NCI-H345 treated with DMSO at 0.1 percent for 48 hours (cell line): ENCODE measurements around the gene SOS1.
"Not testable (repeated sequence)": the region's sequence is repeated elsewhere in the genome, so short reads cannot be mapped to it uniquely, and the experiment has no call there.

Source experiments
- DNase-seq: peaks from one replicate; lab custom pipeline; 2025; ENCODE audit not compliant: unreplicated experiment; lab: John Stamatoyannopoulos, UW

Gene SOS1

DNA sequence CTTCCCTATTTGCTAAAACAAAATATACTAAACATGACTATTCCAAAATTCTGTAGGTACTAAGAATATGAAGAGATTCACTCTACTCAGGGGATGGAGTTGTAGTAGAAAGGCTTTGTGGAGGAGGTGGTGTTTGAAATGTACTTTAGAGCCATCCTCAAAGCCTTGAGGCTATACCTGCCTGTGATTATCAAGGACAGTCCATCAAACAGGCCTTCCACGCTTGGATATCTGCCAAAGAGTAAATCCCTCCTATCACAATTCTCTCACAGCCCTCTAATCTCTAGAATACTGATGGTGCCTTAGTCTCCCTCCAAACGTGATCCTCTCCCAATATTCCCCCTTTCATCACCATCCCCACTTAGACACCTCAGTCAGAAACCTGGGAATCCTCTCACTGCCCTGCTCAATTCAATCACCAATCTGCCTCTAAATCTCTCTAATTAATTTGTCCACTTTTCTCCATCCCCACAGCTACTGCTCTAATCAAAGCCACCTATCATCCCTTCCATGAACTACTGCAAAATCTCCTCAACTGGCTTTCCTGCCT lies 13.1 kb downstream of the SOS1 start:
- peak; percentile 40 for DNase-seq

GRCh38 chr2:39107156-39107555 lies 13.7 kb downstream of the SOS1 start:
- peak; percentile 13 for DNase-seq

DNA sequence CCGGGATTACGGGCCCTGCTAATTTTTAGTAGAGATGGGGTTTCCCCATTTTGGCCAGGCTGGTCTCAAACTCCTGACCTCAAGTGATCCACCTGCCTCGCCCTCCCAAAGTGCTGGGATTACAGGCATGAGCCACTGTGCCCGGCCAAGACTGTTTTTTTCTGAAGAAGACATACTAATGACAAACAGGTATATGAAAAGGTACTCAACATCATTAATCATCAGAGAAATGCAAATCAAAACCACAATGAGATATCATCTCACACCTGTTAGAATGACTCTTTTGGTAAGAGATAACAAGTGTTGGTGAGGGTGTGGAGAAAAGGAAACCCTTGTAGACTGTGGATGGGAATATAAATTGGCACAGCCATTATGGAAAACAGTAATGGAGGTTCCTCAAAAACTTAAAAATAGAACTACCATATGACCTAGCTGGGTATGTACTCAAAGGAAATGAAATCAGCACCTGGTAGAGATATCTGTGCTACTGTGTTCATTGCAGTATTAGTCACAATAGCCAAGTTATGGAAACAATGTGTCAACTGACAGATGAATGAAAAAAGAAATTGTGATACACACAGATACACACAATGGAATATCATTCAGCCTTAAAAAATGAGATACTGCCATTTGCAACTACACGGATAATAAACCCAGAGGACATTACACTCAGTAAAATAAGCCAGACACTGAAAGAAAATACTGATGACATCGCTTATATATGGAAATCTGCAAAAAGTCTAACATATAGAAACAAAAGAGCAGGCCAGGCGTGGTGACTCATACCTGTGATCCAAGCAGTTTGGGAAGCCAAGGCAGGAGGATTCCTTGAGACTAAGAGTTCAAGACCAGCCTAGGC lies 20.8 kb downstream of the SOS1 start:
- DNase-seq, result no peak

GRCh38 chr2:39099310-39099869 lies 21.5 kb downstream of the SOS1 start:
- DNase-seq, result peak; percentile 31

- no peak for DNase-seq
Measured at GRCh38 chr2:39095624-39096023, 25.2 kb downstream of the SOS1 start.

- DNase-seq, result no peak
Measured at GRCh38 chr2:39094717-39095363, 26.0 kb downstream of the SOS1 start.

GRCh38 chr2:39093218-39093898 lies 27.5 kb downstream of the SOS1 start:
- no peak for DNase-seq

GRCh38 chr2:39091543-39091942 lies 29.3 kb downstream of the SOS1 start:
- DNase-seq, result no peak

GRCh38 chr2:39091063-39091462 lies 29.8 kb downstream of the SOS1 start:
- no peak for DNase-seq

GRCh38 chr2:39080152-39080551 lies 40.7 kb downstream of the SOS1 start:
- DNase-seq, result no peak

DNA sequence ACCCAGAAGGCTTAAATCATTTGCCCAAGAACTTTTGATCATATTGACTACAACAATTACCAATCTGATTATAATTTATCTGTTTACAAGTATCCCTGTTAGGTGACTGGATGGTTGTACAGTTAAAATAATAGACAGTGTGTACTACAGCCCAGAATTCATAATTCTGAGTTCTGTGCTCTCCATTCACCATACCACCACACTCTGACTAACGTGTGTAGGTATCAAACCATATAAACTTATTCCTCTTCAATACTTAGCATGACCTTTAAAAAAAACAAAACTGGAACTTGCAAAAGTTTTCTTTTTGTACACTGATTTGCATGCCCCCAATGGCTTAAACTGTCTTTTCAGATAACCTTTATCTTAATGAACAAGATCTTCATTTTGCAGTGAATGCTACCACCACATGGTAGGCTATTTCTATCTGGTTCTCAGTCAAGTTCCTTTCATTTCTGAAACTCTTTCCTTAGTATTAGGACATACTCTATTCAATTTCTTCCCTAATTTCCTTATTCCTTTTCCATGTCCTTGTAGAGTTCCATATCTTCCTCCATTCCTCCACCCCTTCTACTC lies 50.9 kb downstream of the SOS1 start:
- no peak for DNase-seq

DNA sequence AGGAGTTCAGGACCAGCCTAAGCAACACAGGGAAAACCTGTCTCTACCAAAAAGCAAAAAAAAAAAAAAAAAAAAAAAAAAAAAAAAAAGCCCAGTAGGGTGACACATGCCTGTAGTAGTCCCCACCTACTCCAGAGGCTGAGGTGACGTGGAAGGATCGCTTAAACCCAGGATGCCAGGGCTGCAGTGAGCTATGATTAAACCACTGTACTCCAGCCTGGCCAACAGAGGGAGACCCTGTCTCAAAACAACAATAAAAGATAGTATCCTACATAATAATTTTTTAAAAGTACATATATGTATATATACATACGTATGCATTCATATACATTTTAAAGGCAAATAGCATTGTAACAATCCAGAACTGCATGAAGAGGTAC lies 51.7 kb downstream of the SOS1 start:
- no peak for DNase-seq

- DNase-seq, result no peak
Measured at GRCh38 chr2:39068299-39069135, 52.3 kb downstream of the SOS1 start.

DNA sequence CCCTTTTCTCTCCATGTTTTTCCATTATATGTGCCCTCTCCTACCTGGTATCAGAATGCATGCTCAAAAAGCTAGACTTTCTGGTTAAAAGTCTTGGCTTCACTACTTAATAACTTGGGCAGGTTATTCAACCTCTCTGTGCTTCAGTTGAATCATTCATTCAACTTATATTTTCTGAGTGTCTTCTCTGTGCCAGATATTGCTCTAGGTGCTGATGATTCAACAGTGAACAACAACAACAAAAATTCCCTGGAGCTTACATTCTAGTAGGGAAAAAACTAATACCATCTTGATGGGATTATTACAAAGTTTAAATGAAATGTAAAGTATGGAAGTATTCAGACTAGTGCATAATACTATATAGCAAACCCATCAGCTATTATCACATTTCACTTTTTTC lies 55.2 kb downstream of the SOS1 start:
- no peak for DNase-seq

GRCh38 chr2:39062320-39062719 lies 58.5 kb downstream of the SOS1 start:
- DNase-seq, result no peak

- DNase-seq, result no peak
Measured at GRCh38 chr2:39061280-39061679, 59.6 kb downstream of the SOS1 start.

GRCh38 chr2:39059366-39059952 lies 61.4 kb downstream of the SOS1 start:
- peak; percentile 52 for DNase-seq

GRCh38 chr2:39058101-39058500 lies 62.8 kb downstream of the SOS1 start:
- DNase-seq, result no peak

DNA sequence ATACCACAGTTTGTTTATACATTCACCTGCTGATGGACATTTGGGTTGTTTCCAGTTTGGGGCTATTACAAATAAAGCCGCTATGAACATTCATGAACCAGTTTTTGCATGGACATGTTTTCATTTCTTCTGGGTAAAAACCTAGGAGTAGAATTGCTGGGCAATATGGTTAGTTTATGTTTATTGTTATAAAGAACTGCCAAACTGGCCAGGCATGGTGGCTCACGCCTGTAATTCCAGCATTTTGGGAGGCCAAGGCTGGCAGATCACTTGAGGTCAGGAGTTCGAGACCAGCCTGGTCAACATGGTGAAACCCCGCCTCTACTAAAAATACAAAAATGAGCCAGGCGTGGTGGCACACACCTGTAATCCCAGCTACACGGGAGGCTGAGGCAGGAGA lies 68.2 kb downstream of the SOS1 start:
- DNase-seq, result not testable (repeated sequence)

- no peak for DNase-seq
Measured at GRCh38 chr2:39050109-39050508, 70.7 kb downstream of the SOS1 start.
